Measurements from ENCODE around the gene PALMD. TPM values are rescaled to one million over a fixed set of nuclear protein-coding genes. Genes with fewer than 3 reads are reported as not detected.
A peak's percentile ranks its signal among the peaks of the same experiment; 100 is the strongest.

PALMD gene
- total RNA-seq, 1 donor from 2014 or later: 1.3 TPM

- H3K36me3 ChIP-seq (ENCODE audit: control insufficient read depth, insufficient read depth, low read length): no peaks in the 10 kb centered on the region
- no peak for TF ChIP-seq CTCF (IDR thresholded peaks at IDR 0.05; ENCODE audit: insufficient read depth, low read length, severe bottlenecking)
- DNase-seq (ENCODE audit: low read depth) (no peak), FAIRE-seq (no peak)
- H3K27me3 ChIP-seq (ENCODE audit: control insufficient read depth, insufficient read depth, low read length): no peaks in the 10 kb centered on the region
- no peak overlapping the region for H3K4me3 ChIP-seq (ENCODE audit: low read depth, low read length)
These were observed 37.9 kb upstream of the PALMD start for GRCh38 chr1:99608058-99608457.

GRCh38 chr1:99613716-99614115, 32.2 kb upstream of the PALMD start:
- DNase-seq (ENCODE audit: low read depth) (no peak), FAIRE-seq (no peak)
- no peak overlapping the region for H3K4me3 ChIP-seq (ENCODE audit: low read depth, low read length)
- H3K27me3 ChIP-seq (ENCODE audit: control insufficient read depth, insufficient read depth, low read length): no peaks in the 10 kb centered on the region
- TF ChIP-seq CTCF (IDR thresholded peaks at IDR 0.05; ENCODE audit: insufficient read depth, low read length, severe bottlenecking): no peak
- H3K36me3 ChIP-seq (ENCODE audit: control insufficient read depth, insufficient read depth, low read length): no peaks in the 10 kb centered on the region

- TF ChIP-seq CTCF (IDR thresholded peaks at IDR 0.05; ENCODE audit: insufficient read depth, low read length, severe bottlenecking): no peak
- Histone ChIP-seq H3K27me3 (ENCODE audit: control insufficient read depth, insufficient read depth, low read length) (no peaks in the 10 kb centered on the region), H3K36me3 (ENCODE audit: control insufficient read depth, insufficient read depth, low read length) (no peaks in the 10 kb centered on the region), H3K4me3 (ENCODE audit: low read depth, low read length) (no peak overlapping the region)
- FAIRE-seq (no peak), DNase-seq (ENCODE audit: low read depth) (no peak)
These were observed 31.2 kb upstream of the PALMD start for GRCh38 chr1:99614728-99615127.

- TF ChIP-seq CTCF (IDR thresholded peaks at IDR 0.05; ENCODE audit: insufficient read depth, low read length, severe bottlenecking): no peak
- FAIRE-seq (no peak), DNase-seq (ENCODE audit: low read depth) (peak; percentile 45)
- Histone ChIP-seq H3K27me3 (ENCODE audit: control insufficient read depth, insufficient read depth, low read length) (no peaks in the 10 kb centered on the region), H3K4me3 (ENCODE audit: low read depth, low read length) (no peak overlapping the region), H3K36me3 (ENCODE audit: control insufficient read depth, insufficient read depth, low read length) (no peaks in the 10 kb centered on the region)
These were observed 26.3 kb upstream of the PALMD start for GRCh38 chr1:99619583-99619982.

GRCh38 chr1:99621340-99621901, 24.5 kb upstream of the PALMD start:
- Histone ChIP-seq H3K36me3 (ENCODE audit: control insufficient read depth, insufficient read depth, low read length) (no peaks in the 10 kb centered on the region), H3K27me3 (ENCODE audit: control insufficient read depth, insufficient read depth, low read length) (no peaks in the 10 kb centered on the region), H3K4me3 (ENCODE audit: low read depth, low read length) (no peak overlapping the region)
- peak; percentile 98 for DNase-seq (ENCODE audit: low read depth)
- TF ChIP-seq CTCF (IDR thresholded peaks at IDR 0.05; ENCODE audit: insufficient read depth, low read length, severe bottlenecking): no peak
- FAIRE-seq: peak; percentile 93

GRCh38 chr1:99622702-99623347, 23.1 kb upstream of the PALMD start:
- Histone ChIP-seq H3K27me3 (ENCODE audit: control insufficient read depth, insufficient read depth, low read length) (no peaks in the 10 kb centered on the region), H3K36me3 (ENCODE audit: control insufficient read depth, insufficient read depth, low read length) (no peaks in the 10 kb centered on the region), H3K4me3 (ENCODE audit: low read depth, low read length) (no peak overlapping the region)
- no peak for DNase-seq (ENCODE audit: low read depth)
- no peak for FAIRE-seq
- no peak for TF ChIP-seq CTCF (IDR thresholded peaks at IDR 0.05; ENCODE audit: insufficient read depth, low read length, severe bottlenecking)

All from bronchial epithelial cell (primary cell).